Transverse colon (tissue), 1 donor: ENCODE measurements around the gene FAXC.

Source experiments
- EP300 ChIP-seq: sonication (generic); formaldehyde crosslinking; IDR thresholded peaks from one replicate; pipeline ENCODE4 v1.6.1; 2017; ENCODE audit warnings: antibody characterized with exemption, low read depth
- POLR2A ChIP-seq: fragments of 450-650 bp; IDR thresholded peaks from one replicate; pipeline ENCODE4 v1.6.1; 2016; ENCODE audit warnings: antibody characterized with exemption, mild to moderate bottlenecking, moderate library complexity

DNA sequence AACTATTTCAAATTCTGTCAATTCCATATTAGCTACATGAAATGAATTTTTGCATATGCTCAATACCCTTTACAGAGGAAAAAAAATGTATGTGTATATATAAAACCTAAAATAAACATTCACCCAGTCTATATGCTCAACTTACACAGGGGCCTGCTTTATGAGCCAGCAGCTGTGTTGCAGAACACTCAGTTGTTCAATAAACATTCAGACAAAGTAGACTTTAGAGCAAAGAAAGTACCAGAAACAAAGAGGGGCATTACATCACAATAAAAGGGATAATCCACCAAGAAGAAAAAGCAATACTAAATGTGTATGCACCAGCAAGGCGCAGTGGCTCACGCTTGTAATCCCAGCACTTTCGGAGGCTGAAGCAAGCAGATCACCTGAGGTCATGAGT, 35.0 kb upstream of the FAXC start:
- no peak for TF ChIP-seq POLR2A
- TF ChIP-seq EP300: no peak
